NCI-H2081 treated with DMSO at 0.1 percent for 48 hours (cell line): ENCODE measurements around the gene NR4A3.
A peak's percentile ranks its signal among the peaks of the same experiment; 100 is the strongest.
"Not testable (repeated sequence)": the region's sequence is repeated elsewhere in the genome, so short reads cannot be mapped to it uniquely, and the experiment has no call there.

Experiments used
- DNase-seq: peaks from one replicate; lab custom pipeline; 2025; lab: John Stamatoyannopoulos, UW

Gene NR4A3

GRCh38 chr9:99821396-99822108, at the start of gene NR4A3:
NR4A3 (plus strand) TSS chr9:99821885; CDS start chr9:99828043, 6,158 bp downstream.
- peak; percentile 59 for DNase-seq

DNA sequence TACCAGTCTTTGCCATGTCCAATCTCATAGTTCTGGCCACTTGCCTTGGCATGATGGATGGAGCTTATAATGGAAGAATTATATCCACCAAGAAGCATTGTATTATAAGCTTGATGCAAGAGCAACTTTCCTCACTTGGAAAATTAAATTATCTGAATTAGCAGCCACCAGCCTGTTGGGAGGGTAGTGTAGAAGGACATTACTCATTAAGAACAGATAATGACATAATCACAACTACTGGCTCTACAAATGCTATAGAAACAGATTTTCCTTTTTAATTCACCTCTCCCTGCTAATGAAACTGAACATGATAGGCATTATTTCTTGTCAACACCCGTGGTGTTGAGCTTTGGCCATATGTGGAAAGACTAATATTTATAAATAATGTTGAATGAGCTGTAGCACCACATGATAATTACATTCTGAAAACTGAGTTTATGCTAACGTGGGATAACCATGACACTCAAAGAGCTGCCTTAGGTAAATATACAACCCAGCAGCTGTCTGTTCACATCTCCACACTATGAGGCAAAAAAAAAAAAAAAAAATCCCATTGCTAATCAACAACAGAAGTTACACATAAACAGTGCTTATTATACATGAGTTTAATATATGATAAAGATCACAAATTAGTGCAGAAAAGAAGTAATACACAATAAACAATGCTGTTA, 48.1 kb upstream of the NR4A3 start:
- peak; percentile 38 for DNase-seq

DNA sequence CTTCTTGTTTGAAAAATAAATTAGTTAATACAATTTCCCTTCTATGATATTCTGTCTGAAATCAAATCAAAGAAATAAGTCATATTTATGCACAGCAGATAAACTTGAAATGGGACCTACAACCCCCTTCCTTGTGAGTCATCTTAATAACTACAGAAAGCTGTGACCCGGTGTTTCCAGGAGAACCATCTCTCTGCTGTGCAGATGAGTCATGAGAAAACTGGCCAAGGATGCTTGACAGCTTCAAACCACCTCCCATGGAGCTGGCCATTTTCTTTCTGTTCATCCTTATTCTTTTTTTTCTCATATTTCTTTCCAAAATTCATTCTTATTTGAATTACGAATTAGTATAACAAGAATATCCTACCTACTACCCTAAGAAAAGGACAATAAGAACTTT, 43.4 kb upstream of the NR4A3 start:
- no peak for DNase-seq

DNA sequence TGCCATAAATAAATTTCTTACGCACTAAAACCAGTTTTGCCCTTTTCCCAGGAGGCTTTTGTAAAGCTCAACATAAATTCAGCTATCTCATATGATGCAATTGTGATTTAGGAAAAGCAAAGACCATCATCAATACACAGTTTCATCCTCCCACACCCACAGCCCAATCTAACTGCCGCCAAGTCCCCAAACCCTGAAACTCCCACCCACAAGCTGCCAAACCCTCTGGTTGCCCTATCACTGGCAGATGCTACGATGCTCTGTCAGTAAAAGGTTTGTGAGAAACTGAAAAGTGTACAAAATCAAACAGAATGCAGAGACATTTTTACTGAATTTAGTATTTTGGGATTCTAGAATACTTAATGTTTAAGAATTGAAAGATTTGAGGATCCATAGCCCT, 42.8 kb upstream of the NR4A3 start:
- DNase-seq = no peak

- DNase-seq = no peak
Observed at GRCh38 chr9:99779277-99779676, 42.4 kb upstream of the NR4A3 start.

DNA sequence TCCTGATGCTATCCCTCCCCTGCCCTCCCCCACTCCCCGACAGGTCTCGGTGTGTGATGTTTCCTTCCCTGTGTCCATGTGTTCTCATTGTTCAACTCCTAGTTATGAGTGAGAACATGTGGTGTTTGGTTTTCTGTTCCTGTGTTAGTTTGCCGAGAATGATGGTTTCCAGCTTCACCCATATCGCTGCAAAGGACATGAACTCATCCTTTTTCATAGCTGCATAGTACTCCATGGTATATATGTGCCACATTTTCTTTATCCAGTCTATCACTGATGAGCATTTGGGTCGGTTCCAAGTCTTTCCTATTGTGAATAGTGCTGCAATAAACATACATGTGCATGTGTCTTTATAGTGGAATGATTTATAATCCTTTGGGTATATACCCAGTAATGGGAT, 39.3 kb upstream of the NR4A3 start:
- not testable (repeated sequence) for DNase-seq

GRCh38 chr9:99782962-99783718, 38.5 kb upstream of the NR4A3 start:
- no peak for DNase-seq

DNA sequence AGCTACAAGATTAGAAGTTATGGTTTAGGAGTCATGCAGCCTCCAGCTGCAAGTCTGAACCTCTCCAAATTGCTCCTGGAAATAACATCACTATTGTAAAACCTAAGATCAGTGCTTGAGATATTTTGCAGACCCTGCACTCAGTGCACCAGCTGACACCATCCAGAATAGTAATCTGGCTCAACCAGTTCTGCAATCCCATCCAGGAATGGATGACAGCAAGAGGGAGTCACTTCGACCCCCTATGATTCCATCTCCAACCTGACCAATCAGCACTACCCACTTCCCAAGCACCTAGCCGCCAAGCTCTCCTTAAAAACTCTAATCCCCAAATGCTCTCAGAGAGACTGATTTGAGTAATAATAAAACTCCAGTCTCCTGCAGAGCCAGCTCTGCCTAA, 37.9 kb upstream of the NR4A3 start:
- no peak for DNase-seq

- no peak for DNase-seq
Observed at GRCh38 chr9:99785010-99785590, 36.6 kb upstream of the NR4A3 start.

GRCh38 chr9:99787556-99787955, 34.1 kb upstream of the NR4A3 start:
- DNase-seq = no peak

DNA sequence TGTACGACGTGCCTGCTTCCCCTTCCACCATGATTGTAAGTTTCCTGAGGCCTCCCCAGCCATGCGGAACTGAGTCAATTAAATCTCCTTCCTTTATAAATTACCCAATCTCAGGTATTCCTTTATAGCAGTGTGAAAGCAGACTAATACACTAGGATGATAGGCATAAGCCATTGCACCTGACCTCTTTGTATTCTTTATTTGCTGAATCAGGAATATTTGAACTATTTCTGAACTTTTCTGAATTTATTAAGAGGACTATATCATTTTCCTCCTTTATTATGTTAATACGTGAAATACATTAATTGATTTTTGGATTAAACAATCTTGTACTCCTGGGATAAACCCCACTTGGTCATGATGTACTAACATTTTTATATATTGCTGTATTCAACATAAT, 28.2 kb upstream of the NR4A3 start:
- DNase-seq = no peak

DNA sequence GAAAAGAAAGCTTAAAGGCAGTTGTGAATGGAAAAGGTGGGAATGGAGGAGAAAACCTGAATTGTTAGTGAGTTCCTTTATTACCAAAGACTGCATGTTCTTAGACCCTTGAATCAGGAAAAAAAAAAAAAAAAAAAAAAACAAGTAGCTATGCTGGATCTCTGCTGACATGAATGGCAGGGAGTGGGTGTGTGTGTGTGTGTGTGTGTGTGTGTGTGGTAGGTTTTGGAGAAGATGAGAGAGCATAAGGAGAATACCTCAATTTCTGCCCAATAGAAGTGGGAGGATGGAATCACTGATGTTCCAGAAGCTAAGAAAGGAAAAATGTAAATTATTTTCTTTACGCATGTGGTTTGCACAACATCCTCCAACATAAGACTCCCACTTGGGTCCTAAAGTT, 25.5 kb upstream of the NR4A3 start:
- DNase-seq = no peak

DNA sequence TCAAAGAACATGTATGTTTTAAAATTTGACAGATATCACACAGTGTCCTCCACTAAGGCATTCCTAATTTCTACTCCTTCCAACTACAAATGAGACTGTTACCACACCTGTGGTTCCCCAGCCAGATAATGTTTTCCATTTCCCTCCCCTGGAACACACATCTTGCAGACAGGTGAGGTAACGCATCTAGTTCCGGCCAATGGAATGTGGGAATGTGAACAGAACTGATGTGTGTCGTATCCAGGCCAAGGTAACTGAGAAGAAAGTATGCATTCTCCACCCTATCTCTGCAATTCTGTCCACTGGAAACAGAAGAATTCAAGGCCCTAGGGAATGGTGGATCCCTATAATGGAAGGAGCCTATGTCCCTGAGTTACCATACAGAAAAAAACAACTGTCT, 19.9 kb upstream of the NR4A3 start:
- DNase-seq = no peak

GRCh38 chr9:99803694-99804093, 18.0 kb upstream of the NR4A3 start:
- no peak for DNase-seq

GRCh38 chr9:99807276-99807852, 14.3 kb upstream of the NR4A3 start:
- DNase-seq = no peak

- DNase-seq = no peak
Observed at GRCh38 chr9:99807956-99808355, 13.7 kb upstream of the NR4A3 start.

DNA sequence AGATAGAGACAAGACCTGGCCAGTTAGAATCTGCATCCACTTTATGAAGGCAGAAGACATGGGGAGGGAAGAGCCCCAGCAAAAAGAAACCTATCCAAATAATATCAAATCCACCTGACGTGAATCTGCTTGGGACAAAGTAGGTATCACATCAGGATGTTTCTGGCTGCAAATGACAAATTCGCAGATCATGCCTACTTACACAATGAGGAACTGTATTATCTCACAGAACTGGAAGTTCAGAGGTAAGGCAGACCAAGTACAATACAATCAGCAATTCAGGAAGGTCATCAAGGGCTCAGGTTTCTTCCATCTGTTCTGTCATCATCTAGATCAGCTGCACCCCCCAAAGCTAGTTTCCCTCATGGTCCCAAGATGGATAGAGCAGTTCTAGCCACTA, 13.2 kb upstream of the NR4A3 start:
- DNase-seq = no peak

DNA sequence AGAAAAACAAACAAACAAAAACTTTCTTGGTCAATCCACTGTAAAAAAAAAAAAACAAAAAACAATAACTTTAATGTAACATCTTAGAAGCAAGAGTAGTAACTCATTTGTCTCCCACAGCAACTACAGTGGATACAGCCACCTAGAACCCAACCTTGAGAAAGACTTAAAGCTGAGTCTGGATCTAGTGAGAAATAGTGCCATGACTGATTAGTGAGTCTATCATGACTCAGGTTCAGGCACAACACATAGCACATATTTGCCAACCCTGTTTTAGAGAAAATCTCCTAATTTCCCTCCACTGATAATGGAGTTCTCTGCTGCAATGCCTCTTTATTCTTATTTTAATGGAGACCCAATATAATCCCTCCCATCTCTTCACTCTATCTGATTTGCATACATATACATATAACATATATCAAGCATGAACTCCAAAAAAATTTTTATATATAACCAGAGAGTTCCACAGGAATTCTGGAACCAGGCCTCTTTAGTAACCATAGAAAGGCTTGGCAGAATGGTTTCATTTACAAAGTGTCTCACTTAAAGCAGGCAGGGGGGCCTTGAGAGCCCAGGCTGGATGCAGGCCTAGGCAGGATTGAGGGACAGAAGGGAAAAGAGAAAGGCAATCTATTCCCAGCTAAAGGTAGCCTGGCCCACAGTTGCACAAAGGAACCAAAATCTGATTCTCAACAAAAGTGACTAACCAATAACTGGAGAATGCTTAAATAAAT, 11.9 kb upstream of the NR4A3 start:
- no peak for DNase-seq

GRCh38 chr9:99811172-99811571, 10.5 kb upstream of the NR4A3 start:
- no peak for DNase-seq

GRCh38 chr9:99811598-99812383, 9.9 kb upstream of the NR4A3 start:
- DNase-seq = no peak

DNA sequence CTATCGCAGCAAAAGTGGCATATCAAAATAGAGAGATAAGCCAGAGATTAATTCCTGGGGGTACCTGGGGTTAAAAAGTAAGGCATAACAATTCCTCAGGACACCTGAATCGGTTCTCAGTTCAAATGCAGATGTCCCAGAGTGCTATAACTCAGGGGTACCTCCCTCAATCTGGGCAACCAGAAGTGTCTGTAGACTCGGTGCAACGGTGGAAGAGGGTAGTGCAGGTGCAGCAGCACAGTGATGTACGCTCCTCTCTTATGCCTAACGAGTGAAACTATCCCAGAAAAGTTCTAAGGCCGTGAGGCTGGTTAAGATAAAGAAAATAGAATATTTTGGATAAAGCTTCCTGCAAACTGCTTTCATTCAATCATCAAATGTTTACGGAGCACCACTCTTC, 7.9 kb upstream of the NR4A3 start:
- no peak for DNase-seq
